ENCODE results near the gene CCNJL. TPM values are rescaled to one million over a fixed set of nuclear protein-coding genes. Genes with fewer than 3 reads are reported as not detected.
"Not testable (repeated sequence)": the region's sequence is repeated elsewhere in the genome, so short reads cannot be mapped to it uniquely, and the experiment has no call there.

CCNJL gene
- total RNA-seq, 1 donor from 2014 or later, result 29.0 TPM

DNA sequence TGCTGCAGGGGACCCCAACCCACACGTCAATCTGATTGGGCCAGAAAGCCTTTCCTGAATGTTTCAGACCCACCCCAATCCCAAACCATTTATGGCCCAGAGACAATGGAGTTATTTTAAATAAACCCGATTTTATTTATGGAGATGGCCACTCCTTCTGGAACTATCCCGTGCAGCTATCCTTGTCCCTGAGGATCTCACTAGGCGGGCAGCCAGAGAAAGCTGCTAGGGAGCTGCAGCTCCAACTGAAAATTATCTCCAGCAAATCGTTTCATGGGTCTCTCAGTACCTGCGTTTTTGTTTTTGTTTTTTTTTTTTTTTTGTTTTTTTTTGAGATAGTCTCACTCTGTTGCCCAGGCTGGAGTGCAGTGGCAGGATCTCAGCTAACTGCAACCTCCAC lies 35.1 kb upstream of the CCNJL start:
- TF ChIP-seq CTCF (IDR thresholded peaks at IDR 0.05; ENCODE audit: unreplicated experiment), result no peak
- H3K4me3 Mint-ChIP-seq (ENCODE audit: low read depth), result no peak overlapping the region
- DNase-seq (ENCODE audit: low spot score, unreplicated experiment), result no peak
- H3K27ac Mint-ChIP-seq, result no peak overlapping the region
- peaks cover 3% of the 10 kb centered on the region for H3K4me1 Mint-ChIP-seq (ENCODE audit: low read depth)
- H3K27me3 Mint-ChIP-seq, result peaks cover 3% of the 10 kb centered on the region
- no peaks in the 10 kb centered on the region for H3K36me3 Mint-ChIP-seq (ENCODE audit: insufficient read depth)
- no peaks in the 10 kb centered on the region for H3K9me3 Mint-ChIP-seq (ENCODE audit: low read depth)

DNA sequence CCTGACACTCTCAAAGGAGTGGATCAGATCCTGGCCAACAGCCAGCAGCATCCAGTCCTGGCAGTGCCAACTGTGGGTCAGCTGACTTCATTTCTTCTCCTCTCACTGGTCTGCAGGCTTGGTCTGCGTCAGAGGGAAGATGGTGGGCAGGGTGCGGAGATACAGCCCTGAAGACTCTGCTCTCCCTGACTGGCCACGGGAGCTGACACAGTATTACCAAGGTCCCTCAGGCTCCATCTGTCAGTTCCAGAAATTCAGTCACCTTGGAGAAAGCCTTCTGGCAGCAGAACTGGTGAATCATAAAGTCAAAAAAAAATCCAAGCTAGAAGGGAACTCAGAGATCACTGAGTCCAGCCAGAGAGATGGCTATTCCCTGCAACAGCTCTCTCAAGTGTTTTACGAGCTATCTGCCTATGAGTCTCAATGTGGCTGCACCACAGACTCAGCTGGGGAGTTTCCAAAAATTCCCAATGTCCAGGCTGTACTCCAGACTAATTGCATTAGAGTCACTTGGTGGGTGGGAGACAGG lies 30.1 kb upstream of the CCNJL start:
- no peaks in the 10 kb centered on the region for H3K36me3 Mint-ChIP-seq (ENCODE audit: insufficient read depth)
- H3K9me3 Mint-ChIP-seq (ENCODE audit: low read depth), result no peaks in the 10 kb centered on the region
- H3K27ac Mint-ChIP-seq, result no peak overlapping the region
- H3K4me1 Mint-ChIP-seq (ENCODE audit: low read depth), result peaks cover 3% of the 10 kb centered on the region
- no peaks in the 10 kb centered on the region for H3K27me3 Mint-ChIP-seq
- no peak for DNase-seq (ENCODE audit: low spot score, unreplicated experiment)
- no peak for TF ChIP-seq CTCF (IDR thresholded peaks at IDR 0.05; ENCODE audit: unreplicated experiment)
- no peak overlapping the region for H3K4me3 Mint-ChIP-seq (ENCODE audit: low read depth)

GRCh38 chr5:160341309-160341870 lies 29.0 kb upstream of the CCNJL start:
- no peak for DNase-seq (ENCODE audit: low spot score, unreplicated experiment)
- peaks cover 3% of the 10 kb centered on the region for H3K4me1 Mint-ChIP-seq (ENCODE audit: low read depth)
- TF ChIP-seq CTCF (IDR thresholded peaks at IDR 0.05; ENCODE audit: unreplicated experiment), result no peak
- no peak overlapping the region for H3K27ac Mint-ChIP-seq
- no peaks in the 10 kb centered on the region for H3K27me3 Mint-ChIP-seq
- no peaks in the 10 kb centered on the region for H3K36me3 Mint-ChIP-seq (ENCODE audit: insufficient read depth)
- no peak overlapping the region for H3K4me3 Mint-ChIP-seq (ENCODE audit: low read depth)
- no peaks in the 10 kb centered on the region for H3K9me3 Mint-ChIP-seq (ENCODE audit: low read depth)

DNA sequence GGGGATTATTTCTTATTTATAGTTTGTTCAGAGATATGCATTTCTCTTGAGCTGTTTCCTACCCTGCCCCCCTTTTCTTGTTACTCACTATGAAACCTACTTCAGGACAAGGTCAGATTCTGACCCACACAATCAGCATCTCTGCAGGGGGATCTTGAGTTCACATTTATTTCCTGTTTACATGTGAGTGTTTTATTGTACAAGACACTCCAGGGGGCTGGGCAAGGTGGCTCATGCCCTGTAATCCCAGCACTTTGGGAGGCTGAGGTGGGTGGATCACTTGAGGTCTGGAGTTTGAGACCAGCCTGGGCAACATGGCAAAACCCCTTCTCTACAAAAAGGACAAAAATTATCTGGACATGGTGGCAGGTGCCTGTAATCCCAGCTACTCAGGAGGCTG lies 28.1 kb upstream of the CCNJL start:
- H3K9me3 Mint-ChIP-seq (ENCODE audit: low read depth); H3K4me3 Mint-ChIP-seq (ENCODE audit: low read depth); H3K36me3 Mint-ChIP-seq (ENCODE audit: insufficient read depth); H3K27me3 Mint-ChIP-seq; H3K4me1 Mint-ChIP-seq (ENCODE audit: low read depth); H3K27ac Mint-ChIP-seq; DNase-seq (ENCODE audit: low spot score, unreplicated experiment): not testable (repeated sequence)

DNA sequence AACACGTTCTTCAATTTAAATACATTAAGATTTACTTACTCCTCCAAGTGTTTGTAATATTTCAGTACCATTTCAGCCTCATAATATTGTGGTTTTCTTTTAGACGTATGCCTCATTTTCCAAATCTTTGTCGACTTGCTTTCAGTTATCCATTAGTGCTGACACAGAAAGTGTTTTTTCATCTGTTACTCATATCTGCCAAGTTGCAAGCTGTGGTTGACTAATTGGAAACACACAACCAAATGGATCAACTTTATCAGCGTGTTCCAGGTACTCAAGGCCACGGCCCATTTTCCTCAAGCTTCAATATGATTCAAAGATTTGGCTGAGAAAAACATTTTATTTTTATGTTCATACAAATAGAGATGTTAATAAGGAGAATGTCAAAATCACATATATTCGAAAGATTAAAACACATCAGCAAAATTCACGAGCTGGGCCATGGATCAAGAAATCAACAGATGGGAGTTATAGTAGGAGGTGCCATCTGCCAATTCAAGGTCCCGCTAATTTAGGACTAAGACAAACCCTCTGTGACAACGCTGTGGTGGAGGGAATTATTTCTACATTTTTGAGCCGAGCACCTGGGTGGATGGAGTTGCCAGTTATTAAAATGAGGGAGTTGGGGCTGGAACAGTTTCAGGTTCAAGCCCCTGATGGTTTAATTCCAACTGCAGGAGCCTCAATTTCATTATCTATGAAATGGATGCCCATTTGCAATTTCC lies 27.2 kb upstream of the CCNJL start:
- DNase-seq (ENCODE audit: low spot score, unreplicated experiment), result no peak
- Mint-ChIP-seq H3K36me3 (ENCODE audit: insufficient read depth) (no peaks in the 10 kb centered on the region), H3K9me3 (ENCODE audit: low read depth) (no peaks in the 10 kb centered on the region), H3K27ac (no peak overlapping the region), H3K27me3 (no peaks in the 10 kb centered on the region), H3K4me3 (ENCODE audit: low read depth) (no peak overlapping the region), H3K4me1 (ENCODE audit: low read depth) (peaks cover 1% of the 10 kb centered on the region)
- TF ChIP-seq CTCF (IDR thresholded peaks at IDR 0.05; ENCODE audit: unreplicated experiment), result no peak

DNA sequence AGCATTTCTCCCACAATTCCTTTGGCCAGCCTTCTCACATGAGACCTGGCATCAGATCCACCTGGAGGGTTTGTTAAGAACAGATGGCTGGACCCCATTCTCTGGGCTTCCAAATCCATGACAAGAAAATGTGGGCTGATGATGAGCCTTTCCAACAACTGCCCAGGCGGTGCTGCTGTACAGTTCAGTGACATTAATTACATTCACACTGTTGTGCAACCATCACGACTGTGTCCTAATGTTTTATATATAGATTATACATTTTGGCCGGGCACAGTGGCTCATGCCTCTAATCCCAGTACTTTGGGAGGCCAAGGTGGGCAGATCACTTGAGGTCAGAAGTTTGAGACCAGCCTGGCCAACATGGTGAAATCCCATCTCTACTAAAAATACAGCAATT lies 22.4 kb upstream of the CCNJL start:
- H3K36me3 Mint-ChIP-seq (ENCODE audit: insufficient read depth); H3K27me3 Mint-ChIP-seq; H3K9me3 Mint-ChIP-seq (ENCODE audit: low read depth); H3K27ac Mint-ChIP-seq; DNase-seq (ENCODE audit: low spot score, unreplicated experiment); H3K4me1 Mint-ChIP-seq (ENCODE audit: low read depth); H3K4me3 Mint-ChIP-seq (ENCODE audit: low read depth): not testable (repeated sequence)
